Retina (tissue), 1 donor: Measurements from ENCODE around the gene E2F6.

Source experiments
- DNase-seq: peaks from one replicate; pipeline ENCODE4 v3.0.0-alpha.2; 2016

E2F6 gene

GRCh38 chr2:11492244-11492643 is 26.3 kb upstream of the E2F6 start:
- no peak for DNase-seq

- DNase-seq = no peak
Measured at GRCh38 chr2:11491348-11491933, 25.5 kb upstream of the E2F6 start.

- no peak for DNase-seq
Measured at GRCh38 chr2:11490194-11490593, 24.2 kb upstream of the E2F6 start.

GRCh38 chr2:11488809-11489208 is 22.8 kb upstream of the E2F6 start:
- no peak for DNase-seq

- no peak for DNase-seq
Measured at GRCh38 chr2:11483806-11484617, 18.1 kb upstream of the E2F6 start.

- DNase-seq = peak; percentile 88
Measured at GRCh38 chr2:11482473-11483035, 16.6 kb upstream of the E2F6 start.

GRCh38 chr2:11481789-11482472 is 16.0 kb upstream of the E2F6 start:
- peak; percentile 65 for DNase-seq

- DNase-seq = peak; percentile 60
Measured at GRCh38 chr2:11481426-11481788, 15.4 kb upstream of the E2F6 start.

- DNase-seq = no peak
Measured at GRCh38 chr2:11480859-11481258, 14.9 kb upstream of the E2F6 start.

GRCh38 chr2:11480406-11480805 is 14.4 kb upstream of the E2F6 start:
- DNase-seq = no peak

GRCh38 chr2:11478899-11479605 is 13.1 kb upstream of the E2F6 start:
- no peak for DNase-seq

GRCh38 chr2:11477994-11478393 is 12.0 kb upstream of the E2F6 start:
- DNase-seq = peak; percentile 78

GRCh38 chr2:11473659-11474433 is 7.9 kb upstream of the E2F6 start:
- peak; percentile 85 for DNase-seq

- no peak for DNase-seq
Measured at GRCh38 chr2:11467749-11468148, 1.8 kb upstream of the E2F6 start.

GRCh38 chr2:11467129-11467649 is 1.2 kb upstream of the E2F6 start:
- DNase-seq = no peak

- DNase-seq = no peak
Measured at GRCh38 chr2:11466307-11467128, 557 bp upstream of the E2F6 start.

GRCh38 chr2:11465110-11465484 is 864 bp downstream of the E2F6 start:
- DNase-seq = no peak

GRCh38 chr2:11459816-11460215 is 6.1 kb downstream of the E2F6 start:
- no peak for DNase-seq

- DNase-seq = no peak
Measured at GRCh38 chr2:11458753-11459152, 7.2 kb downstream of the E2F6 start.

GRCh38 chr2:11457935-11458334 is 8.0 kb downstream of the E2F6 start:
- DNase-seq = no peak

GRCh38 chr2:11456251-11456650 is 9.7 kb downstream of the E2F6 start:
- no peak for DNase-seq
